SK-N-SH (cell line): ENCODE data around the gene MYO1H. TPM values are rescaled to one million over a fixed set of nuclear protein-coding genes. Genes with fewer than 3 reads are reported as not detected.

Experiments used
- CTCF ChIA-PET: fragments of 300-600, 350-600 bp; formaldehyde crosslinking; extraction: SDS; loops from one replicate; lab custom pipeline; 2021; lab: Yijun Ruan, JAX
- POLR2A ChIA-PET: fragments of 350-600 bp; sonication (Branson Sonifier 250); formaldehyde crosslinking; extraction: SDS; loops from one replicate; lab custom pipeline; 2020; ENCODE audit warnings: antibody characterized with exemption, inconsistent platforms; lab: Yijun Ruan, JAX
- DNase-seq: peaks from one replicate; pipeline ENCODE4 v3.0.0; 2012
- H2AFZ ChIP-seq: fragments of 200-600 bp; sonication (generic); 2 replicates; pipeline ENCODE4 v1.8.1; 2016; ENCODE audit warnings: antibody characterized with exemption, mild to moderate bottlenecking, low read depth
- H3F3A ChIP-seq: fragments of 200-600 bp; sonication (generic); replicated peaks from 2 replicates; pipeline ENCODE3; 2016; ENCODE audit warnings: antibody characterized with exemption, mild to moderate bottlenecking; ENCODE audit not compliant: insufficient read depth
- H3K27ac ChIP-seq, 2 experiments: fragments of 200-500 bp in 1 of 2; fragments of 200-600 bp in 1 of 2; sonication (Bioruptor generic) in 1 of 2; sonication (generic), shearing (Covaris generic) in 1 of 2; 2 replicates each; pipeline versions ENCODE4 v1.5.1 to v1.6.1; 2014 to 2016; ENCODE audit warnings: low read depth in 2 of 2, inconsistent platforms in 1 of 2, low read length in 1 of 2, mild to moderate bottlenecking in 1 of 2, mixed read lengths in 1 of 2
- H3K27me3 ChIP-seq: fragments of 200-600 bp; sonication (generic), shearing (Covaris generic); 2 replicates; pipeline ENCODE4 v1.6.1; 2016; ENCODE audit warnings: mixed run types; ENCODE audit not compliant: insufficient read depth
- H3K36me3 ChIP-seq, 2 experiments: fragments of 200-500 bp in 1 of 2; fragments of 200-600 bp in 1 of 2; sonication (Bioruptor generic) in 1 of 2; sonication (generic) in 1 of 2; replicated peaks in 1 of 2; 2 replicates each; pipeline versions ENCODE3 to v1.5.1; 2014 to 2016; ENCODE audit warnings: low read length in 1 of 2, mild to moderate bottlenecking in 1 of 2; ENCODE audit not compliant: insufficient read depth in 2 of 2, control insufficient read depth in 1 of 2
- H3K4me1 ChIP-seq, 2 experiments: fragments of 200-500 bp in 1 of 2; fragments of 200-600 bp in 1 of 2; sonication (Bioruptor generic) in 1 of 2; sonication (generic), shearing (Covaris generic) in 1 of 2; 2 replicates each; pipeline versions ENCODE4 v1.5.1 to v1.6.1; 2014 to 2016; ENCODE audit warnings: low read depth in 1 of 2, low read length in 1 of 2, mixed run types in 1 of 2; ENCODE audit not compliant: insufficient read depth in 2 of 2, control insufficient read depth in 1 of 2
- H3K4me2 ChIP-seq: fragments of 200-600 bp; sonication (generic), shearing (Covaris generic); 2 replicates; pipeline ENCODE4 v1.6.1; 2017; ENCODE audit warnings: mixed run types
- H3K4me3 ChIP-seq, 2 experiments: fragments of 200-500 bp in 1 of 2; fragments of 200-600 bp in 1 of 2; sonication (Bioruptor generic) in 1 of 2; sonication (generic), shearing (Covaris generic) in 1 of 2; 2 replicates each; pipeline versions ENCODE4 v1.5.1 to v1.8.1; 2014 to 2016; ENCODE audit warnings: low read depth in 2 of 2, inconsistent platforms in 1 of 2, low read length in 1 of 2, mild to moderate bottlenecking in 1 of 2, mixed read lengths in 1 of 2, moderate library complexity in 1 of 2
- H3K79me2 ChIP-seq: fragments of 200-600 bp; sonication (generic); 2 replicates; pipeline ENCODE4 v1.8.1; 2017; ENCODE audit warnings: mild to moderate bottlenecking; ENCODE audit not compliant: insufficient read depth
- H3K9ac ChIP-seq: fragments of 200-600 bp; sonication (generic); 2 replicates; pipeline ENCODE4 v1.6.1; 2017; ENCODE audit warnings: mixed run types
- H3K9me2 ChIP-seq: fragments of 200-600 bp; sonication (generic); 2 replicates; pipeline ENCODE4 v1.6.1; 2017; ENCODE audit warnings: mixed run types
- H3K9me3 ChIP-seq: fragments of 200-600 bp; sonication (generic); 2 replicates; pipeline ENCODE4 v1.6.1; 2017; ENCODE audit warnings: mixed run types, mild to moderate bottlenecking, moderate library complexity
- H4K20me1 ChIP-seq: fragments of 200-600 bp; sonication (generic); 2 replicates; pipeline ENCODE4 v1.6.1; 2017; ENCODE audit warnings: mild to moderate bottlenecking, mixed run types; ENCODE audit not compliant: insufficient read depth
- CTCF ChIP-seq: fragments of 200-600 bp; sonication (generic); IDR thresholded peaks from 2 replicates; pipeline ENCODE4 v1.6.1; 2017; ENCODE audit warnings: antibody characterized with exemption, mild to moderate bottlenecking, moderate library complexity
- ELF1 ChIP-seq: IDR thresholded peaks from 2 replicates; pipeline ENCODE4 v1.4.0; 2012
- EZH2phosphoT487 ChIP-seq: fragments of 200-600 bp; sonication (generic); IDR thresholded peaks from 2 replicates; pipeline ENCODE4 v1.6.1; 2017; ENCODE audit warnings: low read depth, mixed run types, mild to moderate bottlenecking, antibody characterized with exemption, moderate library complexity, borderline replicate concordance
- FOXM1 ChIP-seq: IDR thresholded peaks from 2 replicates; pipeline ENCODE4 v1.4.0; 2012; ENCODE audit warnings: low read depth, mild to moderate bottlenecking
- GATA2 ChIP-seq: sonication (generic); formaldehyde crosslinking; IDR thresholded peaks from 2 replicates; pipeline ENCODE4 v1.5.0; 2020; ENCODE audit warnings: mild to moderate bottlenecking, missing genetic modification reagents
- MAX ChIP-seq: IDR thresholded peaks from 2 replicates; pipeline ENCODE4 v1.4.0; 2012; ENCODE audit warnings: low read depth
- RAD21 ChIP-seq: IDR thresholded peaks from 2 replicates; pipeline ENCODE4 v1.6.1; 2012; ENCODE audit warnings: mild to moderate bottlenecking, low read length
- RCOR1 ChIP-seq: fragments of 150-350 bp; IDR thresholded peaks from 2 replicates; pipeline ENCODE4 v1.6.1; 2017; ENCODE audit warnings: antibody characterized with exemption, low read length
- REST ChIP-seq: IDR thresholded peaks from 2 replicates; pipeline ENCODE4 v1.6.1; 2012; ENCODE audit warnings: mild to moderate bottlenecking, low read depth, low read length, moderate library complexity
- RXRA ChIP-seq: IDR thresholded peaks from 2 replicates; pipeline ENCODE4 v1.4.0; 2012; ENCODE audit warnings: low read depth, mild to moderate bottlenecking, borderline replicate concordance
- SMC3 ChIP-seq: IDR thresholded peaks from 2 replicates; pipeline ENCODE4 v1.6.1; 2012; ENCODE audit warnings: low read depth, low read length, improper control_type of control experiment
- TAF1 ChIP-seq: IDR thresholded peaks from 2 replicates; pipeline ENCODE4 v1.6.1; 2012; ENCODE audit warnings: low read depth, mild to moderate bottlenecking, low read length, moderate library complexity, borderline replicate concordance
- TCF12 ChIP-seq: IDR thresholded peaks from 2 replicates; pipeline ENCODE4 v1.4.0; 2012
- TEAD4 ChIP-seq: IDR thresholded peaks from 2 replicates; pipeline ENCODE4 v1.4.0; 2012; ENCODE audit warnings: mild to moderate bottlenecking, borderline replicate concordance; ENCODE audit not compliant: insufficient read depth
- USF2 ChIP-seq: fragments of 150-350 bp; IDR thresholded peaks from 2 replicates; pipeline ENCODE4 v1.6.1; 2017; ENCODE audit warnings: antibody characterized with exemption, low read length, low read depth, borderline replicate concordance
- YY1 ChIP-seq: IDR thresholded peaks from 2 replicates; pipeline ENCODE4 v1.4.0; 2012; ENCODE audit warnings: low read depth, mild to moderate bottlenecking
- WGBS: methylation state at CpG from one replicate; pipeline ENCODE4 v1.1.6; 2017; ENCODE audit warnings: low lambda C conversion rate; 5-methylcytosine and 5-hydroxymethylcytosine counted together
- polyA plus RNA-seq, 3 experiments: library from polyadenylated mRNA; depleted of rRNA; stranded (reverse); fragments of >200 nt; gene quantifications; 2 replicates each; pipeline ENCODE4 v1.2.3, GENCODE V29; 2012

MYO1H gene
- polyA plus RNA-seq, 1 of the 3 experiments (the other 2 are of a cell fraction): not detected

- H3K4me3 ChIP-seq: no peak overlapping the region
- DNase-seq: peak; percentile 31
- POLR2A ChIA-PET: no interaction called here
- TF ChIP-seq FOXM1 (no peak), YY1 (no peak), RAD21 (peak; percentile 54), RXRA (no peak), TEAD4 (no peak), SMC3 (peak; percentile 23; the same call in 1 of the 2 replicates), RCOR1 (no peak), CTCF (peak; percentile 51), ELF1 (no peak), MAX (no peak)
- TF ChIP-seq, all 33 proteins: peak for 3
- no peak overlapping the region for H3K4me2 ChIP-seq
- 61% methylated on average over 9 of the region's 9 CpGs for WGBS
- no peaks in the 10 kb centered on the region; the same call in 1 of the 2 replicates for H3K9me3 ChIP-seq
- no peak overlapping the region for H3K9ac ChIP-seq
- no peaks in the 10 kb centered on the region for H4K20me1 ChIP-seq
- CTCF ChIA-PET: interaction anchor here (0.6 to 10.0 kb wide), 23 partner anchors 9 to 295 kb away, joined by 3 to 124 read pairs (median 3); partner anchors contain the start of genes ACACB, ALKBH2, FOXN4 and MYO1H
- no peaks in the 10 kb centered on the region for H3K4me1 ChIP-seq
- H2AFZ ChIP-seq: no peak overlapping the region
- H3K27ac ChIP-seq: no peak overlapping the region
- no peaks in the 10 kb centered on the region for H3K36me3 ChIP-seq
- H3K79me2 ChIP-seq: no peaks in the 10 kb centered on the region
- H3K9me2 ChIP-seq: no peaks in the 10 kb centered on the region
- H3F3A ChIP-seq: no peaks in the 10 kb centered on the region
- H3K27me3 ChIP-seq: peaks cover 6% of the 10 kb centered on the region; the same call in 1 of the 2 replicates
Observed at GRCh38 chr12:109387425-109388166, 39.9 kb downstream of the MYO1H start.

- no peak overlapping the region for H3K9ac ChIP-seq
- H3K79me2 ChIP-seq: no peaks in the 10 kb centered on the region
- H3F3A ChIP-seq: no peaks in the 10 kb centered on the region
- H3K4me2 ChIP-seq: no peak overlapping the region
- H2AFZ ChIP-seq: no peak overlapping the region
- no peak overlapping the region for H3K4me3 ChIP-seq
- H3K9me2 ChIP-seq: no peaks in the 10 kb centered on the region
- H3K27me3 ChIP-seq: peaks cover 2% of the 10 kb centered on the region; the same call in 1 of the 2 replicates
- H3K36me3 ChIP-seq: no peaks in the 10 kb centered on the region
- no peaks in the 10 kb centered on the region; the same call in 1 of the 2 replicates for H3K9me3 ChIP-seq
- 46% methylated on average over 3 of the region's 3 CpGs for WGBS
- TF ChIP-seq TCF12 (no peak), EZH2phosphoT487 (no peak), ELF1 (no peak), REST (no peak), TAF1 (no peak), USF2 (no peak), GATA2 (CRISPR knock-in tag) (no peak), YY1 (no peak)
- H4K20me1 ChIP-seq: no peaks in the 10 kb centered on the region
- DNase-seq: no peak
- ChIA-PET CTCF (interaction anchor here (0.6 to 10.0 kb wide), 14 partner anchors 9 to 295 kb away, joined by 3 to 124 read pairs (median 3); partner anchors contain the start of genes ACACB, ALKBH2 and FOXN4), POLR2A (no interaction called here)
- H3K4me1 ChIP-seq: no peaks in the 10 kb centered on the region
- no peak overlapping the region for H3K27ac ChIP-seq
Observed at GRCh38 chr12:109388167-109388563, 40.5 kb downstream of the MYO1H start.
